ENCODE data around the gene PMEPA1.
"Not testable (repeated sequence)": the region's sequence is repeated elsewhere in the genome, so short reads cannot be mapped to it uniquely, and the experiment has no call there.

DNA sequence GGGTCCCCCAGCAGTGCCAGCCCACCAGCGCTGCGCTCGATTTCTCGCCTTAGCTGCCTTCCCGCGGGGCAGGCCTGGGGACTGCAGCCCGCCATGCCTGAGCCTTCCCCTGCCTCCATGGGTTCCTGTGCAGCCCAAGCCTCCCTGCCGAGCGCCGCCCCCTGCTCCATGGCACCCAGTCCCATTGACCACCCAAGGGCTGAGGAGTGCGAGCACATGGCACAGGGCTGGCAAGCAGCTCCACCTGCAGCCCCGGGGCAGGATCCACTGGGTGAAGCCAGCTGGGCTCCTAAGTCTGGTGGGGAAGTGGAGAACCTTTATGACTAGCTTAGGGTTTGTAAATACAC is 80.9 kb downstream of the PMEPA1 start:
- TF ChIP-seq, protein P1, sequence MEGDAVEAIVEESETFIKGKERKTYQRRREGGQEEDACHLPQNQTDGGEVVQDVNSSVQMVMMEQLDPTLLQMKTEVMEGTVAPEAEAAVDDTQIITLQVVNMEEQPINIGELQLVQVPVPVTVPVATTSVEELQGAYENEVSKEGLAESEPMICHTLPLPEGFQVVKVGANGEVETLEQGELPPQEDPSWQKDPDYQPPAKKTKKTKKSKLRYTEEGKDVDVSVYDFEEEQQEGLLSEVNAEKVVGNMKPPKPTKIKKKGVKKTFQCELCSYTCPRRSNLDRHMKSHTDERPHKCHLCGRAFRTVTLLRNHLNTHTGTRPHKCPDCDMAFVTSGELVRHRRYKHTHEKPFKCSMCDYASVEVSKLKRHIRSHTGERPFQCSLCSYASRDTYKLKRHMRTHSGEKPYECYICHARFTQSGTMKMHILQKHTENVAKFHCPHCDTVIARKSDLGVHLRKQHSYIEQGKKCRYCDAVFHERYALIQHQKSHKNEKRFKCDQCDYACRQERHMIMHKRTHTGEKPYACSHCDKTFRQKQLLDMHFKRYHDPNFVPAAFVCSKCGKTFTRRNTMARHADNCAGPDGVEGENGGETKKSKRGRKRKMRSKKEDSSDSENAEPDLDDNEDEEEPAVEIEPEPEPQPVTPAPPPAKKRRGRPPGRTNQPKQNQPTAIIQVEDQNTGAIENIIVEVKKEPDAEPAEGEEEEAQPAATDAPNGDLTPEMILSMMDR (IDR thresholded peaks at IDR 0.05; ENCODE audit: low read depth, low read length), result not testable (repeated sequence)
- not testable (repeated sequence) for TF ChIP-seq EZH2phosphoT487 (IDR thresholded peaks at IDR 0.05; ENCODE audit: low read depth)

Measured in OCI-LY3 (cell line).